Liver (tissue), 3 donors: ENCODE measurements around the gene CDCA3.

Experiments
- CTCF ChIP-seq: fragments of 150-350 bp; IDR thresholded peaks from 2 replicates; pipeline ENCODE4 v1.5.1; 2017; ENCODE audit warnings: improper control_type of control experiment, low read depth, low read length; ENCODE audit not compliant: missing input control
- EGR1 ChIP-seq, 2 donors: IDR thresholded peaks; 2 replicates each; pipeline ENCODE4 v1.6.1; 2016 to 2018; ENCODE audit warnings: antibody characterized with exemption in 2 of 2, low read depth in 2 of 2
- FOXA1 ChIP-seq: IDR thresholded peaks from 2 replicates; pipeline ENCODE4 v1.6.1; 2016; ENCODE audit warnings: antibody characterized with exemption
- GABPA ChIP-seq, 2 donors: IDR thresholded peaks in 1 of 2; conservative IDR thresholded peaks in 1 of 2; 2 replicates each; pipeline ENCODE4 v1.6.1; 2016; ENCODE audit warnings: antibody characterized with exemption in 2 of 2, mild to moderate bottlenecking in 1 of 2, moderate library complexity in 1 of 2
- RAD21 ChIP-seq, 2 donors: IDR thresholded peaks; 2 replicates each; pipeline ENCODE4 v1.6.1; 2016; ENCODE audit warnings: antibody characterized with exemption in 2 of 2, mild to moderate bottlenecking in 2 of 2
- REST ChIP-seq: IDR thresholded peaks from 2 replicates; pipeline ENCODE4 v1.6.1; 2016; ENCODE audit warnings: antibody characterized with exemption, mild to moderate bottlenecking
- SP1 ChIP-seq: IDR thresholded peaks from 2 replicates; pipeline ENCODE4 v1.6.1; 2018; ENCODE audit warnings: antibody characterized with exemption, mild to moderate bottlenecking
- donor health status: healthy.
- donor health status: healthy.

- no peak for TF ChIP-seq EGR1 (IDR thresholded peaks at IDR 0.05; ENCODE audit: low read depth in 2 of 2)
- TF ChIP-seq CTCF = no peak
- no peak for TF ChIP-seq GABPA (IDR thresholded peaks at IDR 0.05 in 1 of 2, conservative IDR thresholded peaks at IDR 0.05 in 1 of 2)
- TF ChIP-seq SP1 = no peak
- TF ChIP-seq RAD21 (IDR thresholded peaks at IDR 0.05) = no peak
- TF ChIP-seq REST = no peak
- TF ChIP-seq FOXA1 = no peak
Observed at GRCh38 chr12:6887460-6887859, 36.4 kb upstream of the CDCA3 start.
